NCI-H460 (cell line): ENCODE results near the gene BIN1. TPM values are rescaled to one million over a fixed set of nuclear protein-coding genes. Genes with fewer than 3 reads are reported as not detected.

Source experiments
- DNase-seq: peaks from one replicate; pipeline ENCODE4 v3.0.0-alpha.2; 2016; ENCODE audit warnings: low read depth; ENCODE audit errors: extremely low read depth
- total RNA-seq: library from RNA; depleted of rRNA; stranded (reverse); fragments of >200 nt; shearing (Covaris generic); gene quantifications from 2 replicates; pipeline ENCODE4 v1.2.3, GENCODE V29; 2014

Gene BIN1
- total RNA-seq, 1 experiment from 2014 or later, result 50.7 TPM

DNA sequence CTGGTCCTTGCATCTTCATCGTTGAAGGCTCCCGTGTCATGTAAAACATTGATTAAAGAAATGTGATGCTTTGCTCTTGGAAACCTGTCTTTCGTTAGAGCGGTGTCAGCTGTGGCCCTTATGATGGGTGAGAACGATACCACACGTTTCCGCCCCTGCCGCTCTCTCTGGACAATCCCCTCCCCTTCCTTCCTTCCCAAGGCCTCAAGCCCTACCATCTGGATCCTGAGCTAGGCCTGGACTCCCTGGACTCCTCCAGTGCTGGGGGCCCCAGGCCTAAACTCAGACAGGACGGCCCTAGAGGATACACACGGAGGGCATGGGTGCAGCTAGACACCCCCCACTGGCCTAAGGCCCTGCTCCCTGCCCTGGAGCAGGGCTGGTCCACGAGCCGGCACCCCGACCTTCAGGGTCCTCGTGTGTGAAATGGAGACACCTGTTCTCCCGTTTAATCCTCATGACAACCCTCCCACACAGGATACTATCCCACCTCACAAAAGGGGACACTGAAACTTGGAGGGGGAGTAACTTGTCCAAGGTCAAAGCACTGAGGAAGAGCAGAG is 13.2 kb downstream of the BIN1 start:
- no peak for DNase-seq

DNA sequence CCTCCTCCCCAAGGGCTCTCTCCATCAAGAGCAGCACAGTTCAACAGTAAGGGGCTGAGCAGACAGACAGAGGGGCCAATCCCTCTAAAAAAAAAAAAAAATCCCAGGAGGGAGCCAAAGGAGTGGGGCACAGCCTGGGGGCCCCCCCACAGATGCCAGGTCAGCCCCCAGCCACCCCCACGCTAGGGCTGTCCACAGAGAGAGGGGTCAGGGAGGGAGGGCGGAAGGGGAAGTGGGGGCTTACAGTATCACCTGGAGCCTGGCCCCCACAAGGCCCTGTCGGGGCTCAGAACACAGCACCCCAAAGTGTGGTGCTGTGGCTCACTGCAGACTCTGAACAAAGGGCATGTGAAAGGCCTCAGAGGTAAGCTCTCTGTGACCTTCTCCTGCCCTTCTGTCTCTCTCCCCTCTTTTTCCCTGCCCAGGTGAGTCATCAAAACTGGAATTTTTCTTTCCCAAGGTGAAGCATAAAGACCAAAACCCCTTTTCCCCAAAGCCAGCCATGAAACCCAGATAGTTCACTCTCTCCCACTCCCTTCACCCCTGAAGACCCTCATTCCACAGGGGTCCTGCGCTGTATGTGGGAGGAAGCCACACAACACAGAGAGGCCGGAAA is 13.9 kb downstream of the BIN1 start:
- no peak for DNase-seq

DNA sequence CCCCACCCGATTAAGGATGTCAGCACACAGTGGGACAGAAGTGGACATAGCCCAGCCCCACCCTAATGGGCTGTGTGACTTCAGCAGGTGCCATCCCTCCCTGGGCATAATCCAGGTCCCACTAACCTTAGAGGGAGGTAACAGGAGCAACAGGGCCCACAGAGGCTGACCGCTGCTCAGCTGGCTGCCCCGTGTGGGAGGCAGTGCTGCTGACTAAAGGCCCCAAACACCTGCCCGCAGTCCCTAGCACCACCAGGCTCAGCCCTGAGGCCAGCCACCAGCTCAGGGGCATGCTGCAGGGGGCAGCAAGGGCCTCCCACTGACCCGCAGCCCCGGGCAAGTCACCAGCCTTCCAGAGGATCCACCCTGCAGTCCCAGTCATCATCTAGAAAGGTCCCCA is 14.6 kb downstream of the BIN1 start:
- no peak for DNase-seq

DNA sequence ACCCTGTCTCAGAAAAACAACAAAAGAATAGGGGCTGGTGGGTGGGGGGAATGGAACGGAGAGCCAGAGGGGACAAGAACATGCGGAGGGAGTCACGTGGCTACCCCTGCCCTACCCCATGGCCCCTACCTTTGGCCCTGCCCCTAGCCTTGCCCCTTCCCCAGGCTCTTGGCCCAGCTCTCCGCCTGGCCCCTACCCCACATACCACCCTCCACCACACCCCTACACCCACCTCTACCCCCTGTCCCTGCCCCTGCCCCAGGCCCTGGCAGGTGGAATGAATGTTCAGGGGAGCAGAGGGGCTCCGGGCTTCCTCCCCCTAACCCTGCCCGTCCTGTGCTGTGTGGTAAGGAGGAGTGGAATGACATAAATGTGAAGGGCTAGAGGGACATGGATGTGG is 15.1 kb downstream of the BIN1 start:
- DNase-seq, result no peak

DNA sequence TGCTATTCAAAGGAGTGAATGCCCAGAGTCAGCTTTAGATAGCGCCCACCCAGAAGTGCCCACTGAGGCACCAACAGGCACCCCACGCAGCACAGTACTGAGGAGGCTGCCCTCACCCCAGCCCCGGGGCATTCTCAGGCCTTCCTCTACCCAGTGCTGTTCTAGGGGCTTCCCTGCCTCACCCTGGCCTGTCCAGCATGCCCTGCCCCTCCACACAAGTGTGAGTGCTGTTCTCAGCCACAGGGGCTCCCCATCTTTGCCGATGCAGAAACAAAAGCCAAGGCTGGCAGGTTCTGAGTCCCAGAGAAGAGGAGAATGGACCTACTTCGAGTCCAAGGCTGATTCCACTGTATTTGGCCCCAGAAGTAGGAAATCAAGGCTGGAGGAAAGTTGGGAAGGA is 15.8 kb downstream of the BIN1 start:
- no peak for DNase-seq

DNA sequence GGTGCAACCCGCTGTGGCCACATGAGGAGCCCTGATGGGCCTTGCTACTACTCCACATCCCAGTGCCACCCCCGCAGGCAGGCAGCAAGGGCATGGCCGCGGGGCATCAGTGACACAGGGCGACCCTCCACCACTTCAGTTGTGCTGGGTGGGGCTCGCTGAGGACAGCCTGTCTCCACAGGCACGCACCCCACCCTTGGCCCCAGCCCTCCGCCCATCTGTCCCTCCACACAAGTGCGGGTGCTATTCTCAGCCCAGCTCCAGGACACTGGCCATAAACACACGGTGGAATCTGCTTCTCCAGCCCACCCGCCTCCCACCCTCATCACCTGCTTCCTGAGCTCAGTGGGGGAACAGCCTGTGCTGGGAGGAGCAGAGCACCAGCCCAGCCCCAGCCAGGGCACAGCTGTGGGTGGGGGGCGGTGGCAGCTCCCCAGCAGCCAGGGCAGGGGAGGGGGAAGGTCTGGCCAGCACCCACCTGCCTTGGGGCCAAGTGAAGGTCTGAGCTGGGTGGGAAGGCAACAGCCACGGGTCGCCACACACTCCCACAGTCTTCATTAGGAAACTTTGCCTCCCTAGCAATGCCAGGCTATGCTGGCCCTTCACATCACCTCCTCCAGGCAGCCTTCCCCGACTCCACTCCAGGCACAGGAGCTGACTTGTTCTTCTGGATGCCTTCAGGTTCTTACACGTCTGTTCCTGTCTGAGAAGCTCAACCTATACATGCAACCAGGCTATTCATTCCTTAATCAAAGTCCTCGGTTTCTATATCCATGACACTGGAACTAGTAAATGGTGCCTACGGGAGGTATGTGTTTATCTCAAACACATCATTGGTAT is 16.5 kb downstream of the BIN1 start:
- no peak for DNase-seq

DNA sequence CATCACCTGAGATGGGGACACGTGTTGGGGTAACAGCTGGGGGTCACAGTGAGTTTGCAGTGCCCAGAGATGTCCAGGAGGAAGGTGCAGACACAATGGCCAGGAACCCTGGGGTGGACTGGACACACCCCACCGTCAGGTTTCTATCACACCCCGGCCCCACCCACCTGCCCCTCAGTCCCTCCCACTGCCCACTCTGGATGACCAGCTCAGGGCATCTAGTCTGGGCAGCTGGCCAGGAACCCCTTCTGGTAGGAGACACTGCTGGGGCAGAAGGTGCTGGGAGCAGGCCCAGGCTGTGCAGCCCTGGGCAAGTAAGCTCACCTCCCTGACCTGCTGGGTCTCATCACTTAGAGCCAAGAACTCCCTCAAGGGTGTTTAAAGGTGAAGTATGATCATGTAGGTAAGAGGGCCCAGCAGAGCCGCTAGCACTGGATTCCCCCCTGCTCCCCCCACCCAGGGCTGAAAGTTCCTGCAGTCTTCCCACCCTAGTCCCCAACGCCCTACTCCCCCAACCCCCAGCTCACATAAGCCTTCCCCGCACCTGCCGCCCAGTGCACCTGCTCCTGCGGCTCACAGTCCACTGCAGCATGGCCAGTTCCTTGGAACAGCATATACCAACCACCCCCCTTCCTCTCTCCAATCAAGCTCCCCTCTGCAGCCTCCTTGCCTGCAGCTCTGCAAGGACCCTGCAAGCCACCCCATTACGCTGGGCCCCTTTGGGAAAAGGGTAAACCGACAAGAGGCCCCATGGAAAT is 17.3 kb downstream of the BIN1 start:
- no peak for DNase-seq

DNA sequence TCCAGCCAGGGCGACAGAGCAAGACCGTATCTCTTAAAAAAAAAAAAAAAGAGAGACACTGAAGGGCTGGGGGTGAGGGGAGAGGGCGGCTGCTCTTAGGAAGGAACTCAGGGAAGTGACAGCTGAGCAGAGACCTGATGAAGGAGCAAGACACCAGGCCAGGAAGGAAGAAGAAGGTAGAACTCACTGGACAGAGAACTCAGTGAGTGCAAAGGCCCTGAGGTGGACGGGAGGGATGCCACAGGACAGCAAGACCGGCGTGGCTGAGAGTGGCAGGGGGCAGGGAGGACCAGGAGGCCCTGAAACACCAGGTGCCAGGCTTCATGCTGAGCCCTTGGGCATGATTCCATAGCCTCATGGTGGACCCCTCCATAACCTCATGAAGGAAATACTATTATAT is 18.2 kb downstream of the BIN1 start:
- no peak for DNase-seq

DNA sequence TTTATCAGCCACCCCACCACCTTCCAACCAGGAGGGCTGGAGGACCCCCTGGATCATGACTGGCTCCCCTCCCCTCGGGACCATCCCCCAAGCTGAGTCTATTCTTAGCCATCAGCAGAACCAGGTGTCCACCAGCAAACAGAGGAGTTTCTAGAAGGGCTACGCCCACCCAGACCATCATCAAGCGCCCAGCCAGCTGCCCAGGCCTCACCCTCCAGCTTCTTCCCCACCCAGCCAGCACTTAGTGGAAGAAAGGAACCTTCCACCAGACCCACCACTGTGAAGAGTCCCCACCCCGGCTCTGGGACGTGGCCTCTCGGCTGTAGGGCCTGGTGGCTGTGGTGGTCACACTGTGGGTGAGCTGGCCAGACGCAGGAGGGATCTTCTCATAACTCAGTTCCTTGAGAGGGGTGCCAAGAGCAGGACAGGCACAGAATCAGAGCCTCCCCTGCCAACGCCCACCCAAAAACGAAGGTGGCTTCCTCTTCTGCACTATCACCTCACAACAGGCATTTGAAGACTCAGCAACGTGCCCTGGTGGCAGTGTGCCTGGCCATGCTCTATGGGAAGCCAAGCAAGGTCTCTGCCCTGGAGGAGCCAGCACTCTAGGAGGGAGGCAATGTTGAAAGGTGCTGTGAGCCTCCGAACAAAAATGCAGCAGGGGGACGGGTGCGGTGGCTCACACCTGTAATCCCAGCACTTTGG is 19.0 kb downstream of the BIN1 start:
- no peak for DNase-seq

DNA sequence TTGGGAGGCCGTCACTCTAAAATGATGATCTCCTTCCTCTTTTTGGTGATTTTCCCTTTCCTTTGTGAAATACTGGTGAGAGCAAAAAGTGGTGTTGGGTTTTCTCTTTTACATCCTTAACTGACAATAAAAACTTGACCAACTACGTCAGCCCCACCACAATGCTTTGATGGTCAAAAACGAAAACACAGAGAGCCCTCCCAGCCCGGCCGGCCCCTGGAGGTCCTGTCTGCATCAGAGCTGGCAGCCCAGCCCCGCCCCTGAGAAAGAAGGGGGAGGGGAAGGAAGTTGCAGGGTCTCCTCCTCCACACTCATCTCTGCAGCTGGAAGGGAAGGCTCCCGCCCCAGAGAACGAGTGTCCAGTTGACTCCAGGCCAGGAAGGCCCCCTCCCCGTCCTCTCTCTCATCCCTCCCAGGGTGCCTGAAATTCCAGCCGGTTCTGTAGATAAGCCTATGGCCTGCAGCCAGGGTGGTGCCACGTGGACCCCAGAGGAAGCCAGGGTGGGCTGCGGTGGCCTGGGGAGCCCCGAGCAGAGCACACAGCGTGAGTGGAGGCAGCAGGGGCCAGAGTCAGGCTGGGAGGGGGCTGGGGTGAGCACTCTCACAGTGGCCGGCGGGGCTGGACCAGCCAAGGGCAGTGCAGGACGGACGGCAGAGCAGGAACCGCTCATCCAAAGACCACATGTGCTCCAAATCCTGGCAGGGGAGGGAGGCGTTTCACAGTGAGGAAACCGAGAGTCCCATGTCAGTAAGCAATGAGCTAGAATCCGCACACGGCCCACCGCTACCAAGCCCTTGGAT is 19.8 kb downstream of the BIN1 start:
- no peak for DNase-seq

DNA sequence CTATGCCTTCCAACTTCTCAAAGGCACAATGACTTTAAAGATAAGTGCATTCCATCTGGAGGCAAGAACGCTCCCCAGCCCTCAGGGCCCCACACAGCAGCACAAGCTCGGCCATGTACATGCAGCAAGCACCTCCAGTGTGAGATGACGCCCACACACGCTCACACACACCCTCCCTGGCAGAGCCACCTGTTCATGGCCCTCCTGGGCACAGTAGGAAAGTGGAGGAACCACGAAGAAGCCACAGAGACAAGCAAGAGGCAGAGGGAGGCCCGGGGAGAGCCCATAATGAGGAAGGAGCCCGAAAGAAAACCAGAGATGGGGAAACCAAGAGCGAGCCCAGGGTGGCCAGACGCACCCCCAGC is 21.7 kb downstream of the BIN1 start:
- DNase-seq, result no peak

DNA sequence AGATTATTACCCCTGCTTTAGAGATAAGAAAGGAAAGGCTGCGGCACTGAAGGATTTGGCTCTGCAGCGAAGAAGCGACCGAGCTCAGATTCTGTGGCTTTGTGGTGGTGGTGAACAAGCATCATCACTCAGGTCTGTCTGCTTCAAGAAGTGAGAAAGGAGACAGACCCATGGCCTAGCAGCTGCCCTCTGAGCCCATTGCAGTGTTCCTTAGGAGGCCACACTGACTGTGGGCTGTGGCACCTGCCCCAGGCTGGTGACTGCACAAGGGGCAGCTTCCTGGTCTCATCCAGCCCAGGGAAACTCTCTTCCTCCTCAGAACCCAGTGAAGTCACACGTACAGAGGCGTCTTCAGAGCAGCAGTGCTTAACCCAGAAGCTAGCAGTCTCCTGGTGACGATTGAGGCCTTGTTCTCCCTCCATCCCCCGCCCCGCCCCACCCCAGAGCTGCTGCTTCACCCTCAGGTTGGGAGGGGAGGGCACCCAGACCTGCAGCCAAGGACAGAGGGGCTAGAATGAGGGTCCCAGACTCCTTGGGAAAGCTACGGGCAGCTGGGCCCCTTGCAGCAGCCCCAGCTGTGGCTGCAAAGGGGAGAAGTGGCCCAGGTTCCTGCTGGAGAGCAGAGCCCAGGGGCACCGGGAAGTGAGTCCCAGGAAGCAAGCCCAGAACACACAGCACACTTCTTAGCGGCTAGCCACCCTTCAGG is 22.2 kb downstream of the BIN1 start:
- DNase-seq, result no peak

DNA sequence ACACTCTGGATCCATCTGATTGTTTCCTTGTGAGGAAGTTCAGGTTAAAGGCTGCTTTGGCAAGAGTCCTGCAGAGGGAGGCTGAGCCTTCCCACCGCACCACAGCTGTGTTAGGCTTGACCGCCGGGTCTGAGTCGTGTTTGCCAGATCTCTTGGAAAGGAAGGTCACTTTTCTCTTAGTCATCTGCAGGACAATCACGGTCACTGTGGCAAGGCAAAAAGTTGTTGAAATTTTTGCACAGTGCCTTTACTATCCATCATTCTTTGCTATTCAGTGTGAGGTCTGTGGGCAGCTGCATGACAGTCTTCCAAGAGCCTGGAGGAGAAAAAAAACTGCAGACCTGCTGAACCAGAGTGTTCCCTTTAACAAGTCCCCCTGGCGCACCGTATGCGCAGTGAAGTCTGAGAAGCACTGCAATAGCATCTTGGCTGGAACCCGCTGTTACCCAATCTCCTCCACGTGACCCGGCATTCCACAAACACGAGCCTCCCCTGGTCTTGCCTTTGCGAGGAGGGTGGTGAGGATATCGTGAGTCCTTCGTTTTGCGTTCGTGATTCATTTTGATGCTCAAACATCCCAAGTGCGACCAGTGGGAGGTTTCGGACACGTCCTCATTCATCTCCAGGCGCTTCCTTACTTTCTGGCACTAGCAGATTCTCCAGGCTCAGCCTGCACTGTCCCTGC is 23.0 kb downstream of the BIN1 start:
- no peak for DNase-seq

DNA sequence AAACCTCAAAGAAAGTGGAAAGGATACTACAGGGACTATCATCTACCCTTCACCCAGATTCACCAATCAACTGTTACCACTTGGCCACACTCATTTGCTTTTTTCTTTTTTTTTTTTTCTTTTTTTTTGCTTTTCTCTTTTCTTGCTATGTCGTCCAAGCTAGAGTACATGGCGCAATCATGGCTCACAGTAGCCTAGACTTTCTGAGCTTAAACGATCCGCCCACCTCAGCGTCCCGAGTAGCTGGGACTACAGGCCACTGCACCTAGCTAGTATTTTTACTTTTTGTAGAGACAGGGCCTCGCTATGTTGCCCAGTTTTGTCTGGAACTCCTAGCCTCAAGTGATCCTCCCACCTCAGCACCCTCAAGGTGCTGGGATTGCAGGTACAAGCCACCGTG is 24.0 kb downstream of the BIN1 start:
- no peak for DNase-seq

DNA sequence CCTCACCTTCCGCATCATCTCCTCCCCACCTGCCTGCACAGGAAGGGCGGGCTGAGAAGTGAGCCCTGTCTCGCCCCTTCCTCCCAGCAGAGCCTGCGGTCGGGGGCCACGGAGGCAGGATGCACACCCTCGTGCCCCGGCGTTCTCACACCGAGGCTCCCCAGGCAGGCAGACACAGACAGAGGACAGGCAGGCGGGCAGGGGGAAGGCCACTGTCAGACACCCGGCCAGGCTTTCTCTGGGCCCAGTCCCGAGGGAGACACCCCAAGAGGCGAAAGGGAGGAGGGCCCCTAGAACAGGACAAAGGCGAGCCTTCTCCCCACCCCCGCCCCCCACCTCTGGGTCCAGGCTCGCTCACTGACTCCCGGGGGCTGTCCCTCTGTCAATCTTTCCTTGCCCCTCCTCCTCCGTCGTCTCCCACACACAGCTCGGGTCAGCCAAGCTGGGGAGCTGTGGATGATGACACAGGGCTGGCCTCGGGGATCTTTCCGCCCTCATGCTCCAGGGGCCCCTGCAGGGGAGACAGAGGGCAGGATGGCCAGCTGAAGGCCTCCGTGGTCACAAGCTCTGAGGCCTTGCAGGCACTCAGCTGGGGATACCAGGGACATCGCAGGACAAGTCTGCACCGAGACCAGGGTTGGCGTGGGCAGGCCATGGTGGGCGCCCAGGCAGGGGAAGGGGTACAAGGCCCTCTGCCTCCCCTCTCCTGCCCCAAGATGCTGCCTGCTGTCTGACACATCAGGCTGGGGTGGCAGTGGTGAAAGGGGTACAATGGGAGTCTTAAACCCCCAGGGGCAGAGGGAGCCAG is 24.9 kb downstream of the BIN1 start:
- DNase-seq, result no peak

DNA sequence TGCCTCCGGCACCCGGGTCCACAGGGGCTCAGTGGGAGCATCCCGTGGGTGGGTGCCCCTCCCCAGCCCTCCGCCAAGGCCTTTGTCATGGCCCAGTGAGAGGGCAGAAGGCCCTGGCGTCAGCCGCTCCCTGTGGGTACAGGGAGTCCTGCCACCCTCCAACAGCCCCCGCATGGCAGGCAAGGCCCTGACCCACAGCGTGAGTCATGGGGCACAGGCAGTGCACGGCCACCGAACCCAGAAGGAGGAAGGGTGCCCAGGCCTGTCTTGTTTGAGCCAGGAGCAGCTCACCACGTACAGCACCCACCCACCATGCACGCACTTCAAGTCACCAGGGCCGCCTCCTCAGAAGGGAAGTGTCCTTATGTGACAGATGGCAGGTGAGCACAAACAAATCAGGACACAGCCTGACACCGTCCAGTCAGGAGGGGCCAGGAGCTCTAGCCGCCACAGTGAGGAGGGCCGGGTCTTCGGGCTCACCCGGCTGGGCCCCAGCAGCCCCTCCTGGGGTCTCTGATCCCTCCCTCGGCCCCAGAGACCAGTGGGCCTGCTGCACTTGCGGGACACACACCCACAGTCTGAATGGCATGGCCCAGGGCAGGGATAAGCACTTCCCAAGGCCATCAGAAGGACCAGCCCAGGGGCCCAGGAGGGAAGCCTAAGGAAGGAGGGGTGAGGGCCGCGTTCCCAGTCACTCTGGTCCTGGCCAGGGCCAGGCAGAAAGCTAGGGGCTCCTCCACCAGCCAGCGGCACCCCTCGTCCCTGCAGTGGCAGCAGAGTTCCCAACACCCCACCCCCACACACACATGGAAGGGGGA is 25.8 kb downstream of the BIN1 start:
- no peak for DNase-seq
